ENCODE measurements around the gene SNRPN. TPM values are rescaled to one million over a fixed set of nuclear protein-coding genes. Genes with fewer than 3 reads are reported as not detected.

The SNRPN gene
- total RNA-seq, 1 experiment from 2014 or later, result 2.0 TPM

DNA sequence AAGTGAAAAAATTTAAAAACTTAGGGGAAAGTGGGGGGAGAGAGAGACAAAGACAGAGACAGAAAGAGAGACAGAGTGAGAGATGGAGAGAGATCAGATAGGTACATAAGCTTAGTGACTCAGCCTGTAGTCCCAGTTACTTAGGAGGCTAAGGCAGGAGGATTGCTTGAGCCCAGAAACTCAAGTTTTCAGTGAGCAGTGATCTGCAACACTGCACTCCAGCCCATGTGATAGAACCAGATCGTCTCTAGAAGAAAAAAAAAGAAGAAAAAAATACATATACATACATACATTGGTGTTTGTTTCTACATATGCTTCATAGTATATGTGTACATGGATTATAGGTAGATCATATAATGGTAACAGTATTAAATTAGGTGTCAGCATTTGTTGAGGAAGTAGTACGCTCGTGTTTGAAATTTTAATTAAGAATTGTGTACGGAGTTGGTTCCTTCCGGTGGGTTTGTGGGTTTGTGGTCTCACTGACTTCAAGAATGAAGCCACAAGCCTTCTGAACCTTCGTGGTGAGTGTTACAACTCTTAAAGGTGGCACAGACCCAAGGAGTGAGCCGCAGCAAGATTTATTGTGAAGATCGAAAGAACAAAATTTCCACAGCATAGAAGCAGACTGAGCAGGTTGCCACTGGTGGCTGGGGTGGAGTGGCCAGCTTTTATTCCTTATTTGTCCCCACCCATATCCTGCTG is 38.3 kb upstream of the SNRPN start:
- intact Hi-C loops (cut with micrococcal nuclease), result no loop called here
- Histone ChIP-seq H3K4me1 (ENCODE audit: control insufficient read depth in 1 of 2, insufficient read depth in 2 of 2, low read length in 2 of 2) (no peaks in the 10 kb centered on the region), H3K4me3 (replicated peaks in 1 of 2; ENCODE audit: low read depth in 1 of 2, low read length in 2 of 2) (no peak overlapping the region), H3K4me2 (ENCODE audit: low read length) (no peak overlapping the region), H3K9ac (ENCODE audit: low read length) (no peak overlapping the region), H3K79me2 (ENCODE audit: insufficient read depth, low read length) (no peaks in the 10 kb centered on the region), H3K36me3 (ENCODE audit: control insufficient read depth in 1 of 2, insufficient read depth in 2 of 2, low read length in 2 of 2) (no peaks in the 10 kb centered on the region), H2AFZ (ENCODE audit: low read depth, low read length, poor library complexity, severe bottlenecking) (no peak overlapping the region), H3K9me2 (ENCODE audit: insufficient read depth) (no peaks in the 10 kb centered on the region), H4K20me1 (ENCODE audit: insufficient read depth) (no peaks in the 10 kb centered on the region), H3K27me3 (ENCODE audit: insufficient read depth, low read length) (no peaks in the 10 kb centered on the region), H3K27ac (ENCODE audit: low read depth, low read length) (no peak overlapping the region), H3K9me3 (ENCODE audit: control insufficient read depth in 1 of 2, insufficient read depth in 1 of 2, low read depth in 1 of 2, low read length in 2 of 2) (peaks cover 14 to 44% of the 10 kb centered on the region in 2 experiments; a peak in 2 of 4 replicates)
- no TSS peak for BruUV-seq (replicated peaks)
- ChIA-PET POLR2A (no interaction called here), CTCF (no interaction called here), RAD21 (ENCODE audit: low non-redundant PET in 1 of 2, low total read pairs in 2 of 2, uncharacterized antibody in 2 of 2, unreplicated experiment in 2 of 2) (no interaction called here)
- ATAC-seq, result no peak
- no peak for DNase-seq (ENCODE audit: low read depth, low spot score)
- TF ChIP-seq, protein P1, sequence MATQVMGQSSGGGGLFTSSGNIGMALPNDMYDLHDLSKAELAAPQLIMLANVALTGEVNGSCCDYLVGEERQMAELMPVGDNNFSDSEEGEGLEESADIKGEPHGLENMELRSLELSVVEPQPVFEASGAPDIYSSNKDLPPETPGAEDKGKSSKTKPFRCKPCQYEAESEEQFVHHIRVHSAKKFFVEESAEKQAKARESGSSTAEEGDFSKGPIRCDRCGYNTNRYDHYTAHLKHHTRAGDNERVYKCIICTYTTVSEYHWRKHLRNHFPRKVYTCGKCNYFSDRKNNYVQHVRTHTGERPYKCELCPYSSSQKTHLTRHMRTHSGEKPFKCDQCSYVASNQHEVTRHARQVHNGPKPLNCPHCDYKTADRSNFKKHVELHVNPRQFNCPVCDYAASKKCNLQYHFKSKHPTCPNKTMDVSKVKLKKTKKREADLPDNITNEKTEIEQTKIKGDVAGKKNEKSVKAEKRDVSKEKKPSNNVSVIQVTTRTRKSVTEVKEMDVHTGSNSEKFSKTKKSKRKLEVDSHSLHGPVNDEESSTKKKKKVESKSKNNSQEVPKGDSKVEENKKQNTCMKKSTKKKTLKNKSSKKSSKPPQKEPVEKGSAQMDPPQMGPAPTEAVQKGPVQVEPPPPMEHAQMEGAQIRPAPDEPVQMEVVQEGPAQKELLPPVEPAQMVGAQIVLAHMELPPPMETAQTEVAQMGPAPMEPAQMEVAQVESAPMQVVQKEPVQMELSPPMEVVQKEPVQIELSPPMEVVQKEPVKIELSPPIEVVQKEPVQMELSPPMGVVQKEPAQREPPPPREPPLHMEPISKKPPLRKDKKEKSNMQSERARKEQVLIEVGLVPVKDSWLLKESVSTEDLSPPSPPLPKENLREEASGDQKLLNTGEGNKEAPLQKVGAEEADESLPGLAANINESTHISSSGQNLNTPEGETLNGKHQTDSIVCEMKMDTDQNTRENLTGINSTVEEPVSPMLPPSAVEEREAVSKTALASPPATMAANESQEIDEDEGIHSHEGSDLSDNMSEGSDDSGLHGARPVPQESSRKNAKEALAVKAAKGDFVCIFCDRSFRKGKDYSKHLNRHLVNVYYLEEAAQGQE (IDR thresholded peaks at IDR 0.05; ENCODE audit: low read depth), result no peak
- TF ChIP-seq TCF7L2 (IDR thresholded peaks at IDR 0.05; ENCODE audit: borderline replicate concordance, extremely low read depth, insufficient read depth, insufficient read length), result no peak
- TF ChIP-seq JUND (IDR thresholded peaks at IDR 0.05), result no peak
- no peak for TF ChIP-seq YY1 (IDR thresholded peaks at IDR 0.05; ENCODE audit: extremely low read depth, insufficient replicate concordance, low read depth, low read length)
- TF ChIP-seq SIN3A (IDR thresholded peaks at IDR 0.05; ENCODE audit: low read depth), result no peak
- TF ChIP-seq EGR1 (IDR thresholded peaks at IDR 0.05; ENCODE audit: low read depth), result no peak
- TF ChIP-seq, protein P2, sequence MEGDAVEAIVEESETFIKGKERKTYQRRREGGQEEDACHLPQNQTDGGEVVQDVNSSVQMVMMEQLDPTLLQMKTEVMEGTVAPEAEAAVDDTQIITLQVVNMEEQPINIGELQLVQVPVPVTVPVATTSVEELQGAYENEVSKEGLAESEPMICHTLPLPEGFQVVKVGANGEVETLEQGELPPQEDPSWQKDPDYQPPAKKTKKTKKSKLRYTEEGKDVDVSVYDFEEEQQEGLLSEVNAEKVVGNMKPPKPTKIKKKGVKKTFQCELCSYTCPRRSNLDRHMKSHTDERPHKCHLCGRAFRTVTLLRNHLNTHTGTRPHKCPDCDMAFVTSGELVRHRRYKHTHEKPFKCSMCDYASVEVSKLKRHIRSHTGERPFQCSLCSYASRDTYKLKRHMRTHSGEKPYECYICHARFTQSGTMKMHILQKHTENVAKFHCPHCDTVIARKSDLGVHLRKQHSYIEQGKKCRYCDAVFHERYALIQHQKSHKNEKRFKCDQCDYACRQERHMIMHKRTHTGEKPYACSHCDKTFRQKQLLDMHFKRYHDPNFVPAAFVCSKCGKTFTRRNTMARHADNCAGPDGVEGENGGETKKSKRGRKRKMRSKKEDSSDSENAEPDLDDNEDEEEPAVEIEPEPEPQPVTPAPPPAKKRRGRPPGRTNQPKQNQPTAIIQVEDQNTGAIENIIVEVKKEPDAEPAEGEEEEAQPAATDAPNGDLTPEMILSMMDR (IDR thresholded peaks at IDR 0.05 in 2 of 3, conservative IDR thresholded peaks at IDR 0.05 in 1 of 3; ENCODE audit: borderline replicate concordance in 1 of 3, insufficient read depth in 1 of 3, low read depth in 2 of 3, low read length in 2 of 3), result no peak
- no peak for TF ChIP-seq ZNF274 (IDR thresholded peaks at IDR 0.05; ENCODE audit: low read depth, low read length)
- no peak for TF ChIP-seq CBX3 (IDR thresholded peaks at IDR 0.05; ENCODE audit: low read depth)
- TF ChIP-seq, protein P3, sequence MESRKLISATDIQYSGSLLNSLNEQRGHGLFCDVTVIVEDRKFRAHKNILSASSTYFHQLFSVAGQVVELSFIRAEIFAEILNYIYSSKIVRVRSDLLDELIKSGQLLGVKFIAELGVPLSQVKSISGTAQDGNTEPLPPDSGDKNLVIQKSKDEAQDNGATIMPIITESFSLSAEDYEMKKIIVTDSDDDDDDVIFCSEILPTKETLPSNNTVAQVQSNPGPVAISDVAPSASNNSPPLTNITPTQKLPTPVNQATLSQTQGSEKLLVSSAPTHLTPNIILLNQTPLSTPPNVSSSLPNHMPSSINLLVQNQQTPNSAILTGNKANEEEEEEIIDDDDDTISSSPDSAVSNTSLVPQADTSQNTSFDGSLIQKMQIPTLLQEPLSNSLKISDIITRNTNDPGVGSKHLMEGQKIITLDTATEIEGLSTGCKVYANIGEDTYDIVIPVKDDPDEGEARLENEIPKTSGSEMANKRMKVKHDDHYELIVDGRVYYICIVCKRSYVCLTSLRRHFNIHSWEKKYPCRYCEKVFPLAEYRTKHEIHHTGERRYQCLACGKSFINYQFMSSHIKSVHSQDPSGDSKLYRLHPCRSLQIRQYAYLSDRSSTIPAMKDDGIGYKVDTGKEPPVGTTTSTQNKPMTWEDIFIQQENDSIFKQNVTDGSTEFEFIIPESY (IDR thresholded peaks at IDR 0.05; ENCODE audit: extremely low read depth, insufficient replicate concordance, low read length), result no peak
- TF ChIP-seq EZH2phosphoT487 (IDR thresholded peaks at IDR 0.05; ENCODE audit: borderline replicate concordance), result no peak
- no peak for TF ChIP-seq CEBPB (IDR thresholded peaks at IDR 0.05; ENCODE audit: low read depth)
- no peak for TF ChIP-seq EZH2 (IDR thresholded peaks at IDR 0.05)
- TF ChIP-seq, protein P4, sequence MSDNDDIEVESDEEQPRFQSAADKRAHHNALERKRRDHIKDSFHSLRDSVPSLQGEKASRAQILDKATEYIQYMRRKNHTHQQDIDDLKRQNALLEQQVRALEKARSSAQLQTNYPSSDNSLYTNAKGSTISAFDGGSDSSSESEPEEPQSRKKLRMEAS (IDR thresholded peaks at IDR 0.05), result no peak
- no peak for TF ChIP-seq SRF (IDR thresholded peaks at IDR 0.05; ENCODE audit: low read depth)
